Renal cortex interstitium (tissue), 11 donors: ENCODE data around the gene PIEZO2. TPM values are rescaled to one million over a fixed set of nuclear protein-coding genes. Genes with fewer than 3 reads are reported as not detected.
"Not testable (repeated sequence)": the region's sequence is repeated elsewhere in the genome, so short reads cannot be mapped to it uniquely, and the experiment has no call there.

Experiments
- DNase-seq, 11 donors: peaks; one replicate each; pipeline ENCODE4 v3.0.0-alpha.2; 2013; ENCODE audit warnings: low read depth in 9 of 11, low spot score in 4 of 11; ENCODE audit errors: extremely low read depth in 1 of 11
- polyA plus RNA-seq, 3 donors: library from polyadenylated mRNA; unstranded; fragments of 120-200 nt; gene quantifications; one replicate each; pipeline ENCODE4 v1.2.1, GENCODE V29; 2013; ENCODE audit not compliant: insufficient read length in 3 of 3

PIEZO2 gene
- polyA plus RNA-seq, 3 donors, result 13.6 to 21.5 (median 17.9) TPM

GRCh38 chr18:10660179-10660884 lies 489.0 kb downstream of the PIEZO2 start:
- peak in 7 of 11 donors; percentile 25 to 49 (median 41) for DNase-seq

DNA sequence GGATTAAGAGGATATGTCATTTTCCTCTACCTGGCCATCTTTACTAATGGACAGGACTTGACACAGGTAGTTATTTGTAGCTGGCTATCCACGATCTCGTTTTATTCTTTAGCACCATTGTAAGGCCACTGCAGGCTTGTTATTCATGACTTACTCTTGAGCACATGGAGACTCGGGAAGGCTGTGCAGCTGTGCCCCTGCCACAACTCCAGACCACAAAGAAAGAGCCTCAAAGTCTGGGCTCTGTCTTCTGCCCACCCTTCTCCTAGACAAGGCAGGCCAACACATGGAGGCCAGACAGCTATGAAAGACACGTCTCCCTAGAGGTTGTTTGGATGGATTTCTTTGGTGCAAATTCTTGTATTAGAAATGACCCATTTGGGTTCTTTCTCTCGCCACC lies 489.8 kb downstream of the PIEZO2 start:
- no peak for DNase-seq

- no peak for DNase-seq
Observed at GRCh38 chr18:10659000-10659399, 490.4 kb downstream of the PIEZO2 start.

- DNase-seq, result not testable (repeated sequence)
Observed at GRCh38 chr18:10644003-10644402, 505.4 kb downstream of the PIEZO2 start.

- DNase-seq, result not testable (repeated sequence)
Observed at GRCh38 chr18:10642915-10643524, 506.3 kb downstream of the PIEZO2 start.

GRCh38 chr18:10638539-10638885 lies 510.9 kb downstream of the PIEZO2 start:
- not testable (repeated sequence) for DNase-seq

- DNase-seq, result not testable (repeated sequence)
Observed at GRCh38 chr18:10637858-10638538, 511.4 kb downstream of the PIEZO2 start.

DNA sequence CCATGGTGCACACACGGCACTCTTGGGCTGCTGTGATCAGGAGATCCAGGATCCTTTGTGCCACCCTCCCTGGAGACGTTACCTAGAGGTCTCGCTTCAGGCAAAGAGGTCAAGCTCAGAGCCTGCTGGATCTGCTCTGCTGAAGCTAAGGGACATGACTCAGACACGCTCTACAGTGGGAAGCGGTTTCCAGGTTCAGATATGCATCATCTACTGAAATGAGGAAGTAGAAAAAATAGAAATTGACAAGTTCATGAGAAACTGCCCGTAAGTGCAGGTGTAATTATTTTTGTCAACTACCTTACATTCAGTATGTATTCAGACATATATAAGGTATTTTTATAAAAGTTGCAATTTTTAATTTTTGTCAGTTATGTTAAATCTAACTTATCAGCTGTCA lies 520.3 kb downstream of the PIEZO2 start:
- not testable (repeated sequence) for DNase-seq

DNA sequence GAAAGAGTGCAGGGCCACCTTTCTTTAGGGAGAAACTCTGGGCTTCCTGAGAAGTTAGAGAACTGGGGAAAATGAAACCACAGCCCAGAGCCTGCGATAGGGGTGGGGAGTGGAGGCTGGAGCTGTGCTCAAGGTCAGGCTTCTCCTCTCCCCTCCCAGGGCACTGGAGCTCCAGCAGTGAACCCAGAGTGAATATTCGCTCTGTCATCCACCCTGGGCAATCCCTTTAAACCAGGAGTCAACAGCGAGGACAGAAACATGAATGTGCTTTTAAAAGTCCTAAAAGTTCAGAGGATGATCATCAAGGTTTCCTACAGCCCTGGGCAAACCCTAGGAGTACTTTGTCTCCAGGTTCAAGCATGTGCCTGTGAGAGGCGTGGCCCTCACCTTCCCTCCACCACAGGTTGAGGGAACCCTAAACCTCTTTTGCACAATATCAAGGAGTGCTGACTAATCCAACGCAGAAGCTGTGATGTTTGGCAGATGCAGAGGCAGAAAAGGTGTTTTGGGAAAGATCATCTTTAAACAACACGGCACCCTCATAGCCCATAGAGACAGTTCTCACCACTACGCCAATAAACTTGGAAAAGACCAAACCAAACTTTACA lies 522.7 kb downstream of the PIEZO2 start:
- not testable (repeated sequence) for DNase-seq

GRCh38 chr18:10623606-10624005 lies 525.8 kb downstream of the PIEZO2 start:
- not testable (repeated sequence) for DNase-seq

DNA sequence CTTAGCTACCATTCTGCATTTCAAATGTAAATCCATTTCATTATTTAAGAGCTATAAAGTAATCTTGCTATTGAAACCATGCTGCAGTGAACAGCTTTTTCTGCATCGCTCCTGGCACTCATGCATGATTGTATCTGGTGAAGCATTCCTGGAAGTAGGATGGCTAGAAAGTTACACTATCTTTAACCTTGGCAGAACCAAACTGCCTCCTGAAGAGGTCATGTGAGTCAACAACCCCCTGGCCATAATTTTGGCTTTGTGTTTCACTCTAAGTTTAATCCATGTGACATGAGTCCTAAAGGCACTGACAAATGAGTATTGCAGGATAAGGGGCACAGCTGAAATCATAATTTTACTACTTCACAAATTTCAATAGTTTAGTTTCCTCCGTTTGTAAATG lies 526.4 kb downstream of the PIEZO2 start:
- not testable (repeated sequence) for DNase-seq

GRCh38 chr18:10620670-10621329 lies 528.6 kb downstream of the PIEZO2 start:
- DNase-seq, result not testable (repeated sequence)
